Aorta (tissue), 5 donors: ENCODE data around the gene COBLL1. TPM values are rescaled to one million over a fixed set of nuclear protein-coding genes. Genes with fewer than 3 reads are reported as not detected.
"Not testable (repeated sequence)": the region's sequence is repeated elsewhere in the genome, so short reads cannot be mapped to it uniquely, and the experiment has no call there.

Source experiments
- ATAC-seq: fragments of 200-7000 bp; cut with Tn5 transposase; one replicate; pipeline ENCODE4 v1.9.1; 2022; ENCODE audit warnings: moderate library complexity; ENCODE audit not compliant: low FRiP score
- DNase-seq, 2 donors: peaks; one replicate each; pipeline ENCODE4 v3.0.0-alpha.2; 2020
- H3K27ac ChIP-seq, 2 donors: one replicate each; pipeline ENCODE4 v1.5.1; 2013; ENCODE audit warnings: low read length in 2 of 2, mild to moderate bottlenecking in 2 of 2, moderate library complexity in 2 of 2, control low read depth in 1 of 2, inconsistent platforms in 1 of 2, low read depth in 1 of 2
- H3K27me3 ChIP-seq, 2 donors: one replicate each; pipeline ENCODE4 v1.6.1; 2013; ENCODE audit warnings: control low read depth in 1 of 2, low read length in 1 of 2, mild to moderate bottlenecking in 1 of 2, moderate library complexity in 1 of 2; ENCODE audit not compliant: insufficient read depth in 2 of 2, control insufficient read depth in 1 of 2
- H3K36me3 ChIP-seq, 2 donors: one replicate each; pipeline ENCODE4 v1.6.1; 2013; ENCODE audit warnings: control low read depth in 1 of 2, low read length in 1 of 2, mild to moderate bottlenecking in 1 of 2; ENCODE audit not compliant: insufficient read depth in 2 of 2, control insufficient read depth in 1 of 2
- H3K4me1 ChIP-seq, 2 donors: one replicate each; pipeline ENCODE4 v1.6.1; 2013; ENCODE audit warnings: low read length in 2 of 2, control low read depth in 1 of 2, mild to moderate bottlenecking in 1 of 2, moderate library complexity in 1 of 2; ENCODE audit not compliant: insufficient read depth in 2 of 2, control insufficient read depth in 1 of 2
- H3K4me3 ChIP-seq, 2 donors: one replicate each; pipeline ENCODE4 v1.5.1; 2013; ENCODE audit warnings: low read length in 2 of 2, control low read depth in 1 of 2, mild to moderate bottlenecking in 1 of 2
- H3K9me3 ChIP-seq: one replicate; pipeline ENCODE4 v1.6.1; 2013; ENCODE audit warnings: mild to moderate bottlenecking, low read length; ENCODE audit not compliant: control insufficient read depth
- WGBS, 2 donors: extraction: QIAGEN DNeasy Blood & Tissue Kit; methylation state at CpG; one replicate each; pipeline ENCODE4 v1.1.7; 2013; 5-methylcytosine and 5-hydroxymethylcytosine counted together
- intact Hi-C, 2 donors: fragments of 100-400 bp; cut with DNase I; formaldehyde crosslinking; loops; one replicate each; pipeline versions ENCODE4 v1.14.2 to v1.15.0; 2022
- polyA plus RNA-seq, 2 donors: library from polyadenylated mRNA; stranded (reverse); fragments of 200-250 nt; gene quantifications; one replicate each; pipeline ENCODE4 v1.2.3, GENCODE V29; 2013
- total RNA-seq, 2 donors: library from RNA; stranded (reverse); fragmentation: NEBNext Ultra II Directional; extraction: Animal tissue kit (Norgen Biotek cat#: 25700); gene quantifications; one replicate each; pipeline ENCODE4 v1.2.1, GENCODE V29; 2021
- donor health status: healthy with polysubstance abuse.
- donor health status: Bipolar disorder and iron deficiency.
- donor health status: DM: no; HTN: no; CAD: no.
- donor health status: DM: no; HTN: no; CAD: no.
- donor health status: DM: yes; HTN: yes; CAD: no.

COBLL1 gene
- total and polyA plus RNA-seq, 4 donors: 20.2 to 101 (median 42.8) TPM

DNA sequence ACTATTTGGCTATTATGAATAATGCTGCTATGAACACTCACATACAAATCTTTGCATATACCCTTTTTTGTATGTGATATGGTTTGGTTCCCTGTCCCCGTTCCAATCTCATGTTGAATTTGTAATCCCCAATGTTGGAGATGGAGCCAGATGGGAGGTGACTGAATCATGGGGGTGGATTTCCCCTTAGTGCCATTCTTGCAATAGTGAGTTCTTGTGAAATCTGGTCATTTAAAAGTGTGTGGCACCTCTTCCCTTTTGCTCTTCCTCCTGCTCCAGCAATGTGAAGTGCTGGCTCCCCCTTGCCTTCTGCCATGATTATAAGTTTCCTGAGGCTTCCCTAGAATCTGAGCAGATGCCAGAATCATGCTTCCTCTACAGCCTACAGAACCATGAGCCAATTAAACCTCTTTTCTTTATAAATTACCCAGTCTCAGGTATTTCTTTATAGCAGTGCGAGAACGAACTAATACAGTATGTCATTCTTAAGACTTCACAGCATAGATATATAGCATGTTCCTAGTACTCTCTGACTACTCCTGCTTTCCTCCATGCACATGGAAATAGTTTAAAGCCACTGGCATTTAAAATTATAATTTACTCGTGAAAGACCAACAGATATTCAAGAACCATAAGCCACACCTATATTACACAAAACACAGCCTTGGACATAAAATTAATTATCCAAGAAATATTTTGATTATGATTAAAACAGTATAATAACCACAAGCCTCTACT is 75.2 kb downstream of the COBLL1 start:
- Histone ChIP-seq H3K9me3 (no peaks in the 10 kb centered on the region), H3K36me3 (no peaks in the 10 kb centered on the region), H3K4me1 (peaks cover 2 to 3% of the 10 kb centered on the region in 2 donors), H3K27me3 (no peaks in the 10 kb centered on the region), H3K27ac (no peak overlapping the region), H3K4me3 (no peak overlapping the region)
- no peak for DNase-seq
- 93 to 96% methylated on average over 4 of the region's 4 CpGs for WGBS, 2 donors
- intact Hi-C loops: no loop called here
- no peak for ATAC-seq

DNA sequence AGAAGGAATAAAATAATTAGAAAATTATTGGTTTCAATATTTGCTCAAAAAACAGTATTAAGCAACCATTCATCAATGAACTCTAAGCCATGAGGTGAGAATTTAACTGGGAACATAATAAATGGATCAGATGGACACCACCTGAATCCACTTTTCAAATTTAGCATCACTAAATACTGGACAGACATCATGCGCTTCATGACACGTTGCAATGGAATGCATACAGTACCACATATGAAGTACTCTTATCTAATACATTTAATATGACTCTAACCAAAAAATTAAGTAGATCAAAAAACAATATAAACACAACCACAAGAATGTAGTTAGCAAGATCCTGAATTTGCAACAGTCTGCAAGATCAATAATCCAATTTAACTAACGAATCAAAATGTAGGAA is 76.6 kb downstream of the COBLL1 start:
- no peaks in the 10 kb centered on the region for H3K36me3 ChIP-seq
- H3K4me3 ChIP-seq: no peak overlapping the region
- H3K27ac ChIP-seq: no peak overlapping the region
- 86 to 92% methylated on average over 3 of the region's 3 CpGs for WGBS, 2 donors
- no peak for DNase-seq
- intact Hi-C loops: no loop called here
- peaks cover 2 to 4% of the 10 kb centered on the region in 2 donors for H3K4me1 ChIP-seq
- H3K9me3 ChIP-seq: no peaks in the 10 kb centered on the region
- ATAC-seq: no peak
- no peaks in the 10 kb centered on the region for H3K27me3 ChIP-seq

GRCh38 chr2:164764474-164764873 is 77.1 kb downstream of the COBLL1 start:
- peaks cover 2 to 6% of the 10 kb centered on the region in 2 donors for H3K4me1 ChIP-seq
- no peak overlapping the region for H3K27ac ChIP-seq
- no peak for ATAC-seq
- no peaks in the 10 kb centered on the region for H3K36me3 ChIP-seq
- WGBS, 2 donors: 88 to 97% methylated on average over 1 of the region's 1 CpG
- no peak overlapping the region for H3K4me3 ChIP-seq
- H3K27me3 ChIP-seq: no peaks in the 10 kb centered on the region
- no peaks in the 10 kb centered on the region for H3K9me3 ChIP-seq
- intact Hi-C loops: no loop called here
- DNase-seq: no peak

DNA sequence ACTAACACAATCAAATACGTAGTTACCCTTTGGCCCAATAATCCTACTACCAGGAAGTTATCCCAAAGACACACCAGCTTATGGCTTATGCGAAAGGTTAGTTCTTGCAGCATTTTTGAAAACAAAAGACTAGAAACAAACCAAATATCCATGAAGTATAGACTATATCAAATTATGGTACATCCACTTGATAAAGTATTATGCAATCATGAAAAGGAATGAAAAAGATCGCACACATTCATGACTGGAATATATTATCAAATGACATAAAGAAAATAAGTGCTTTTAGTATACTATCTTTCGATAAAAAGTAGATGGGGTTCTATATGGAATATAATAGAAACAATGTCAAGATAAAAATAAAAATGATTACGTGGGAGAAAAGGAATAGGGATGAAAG is 78.2 kb downstream of the COBLL1 start:
- H3K36me3 ChIP-seq: no peaks in the 10 kb centered on the region
- ATAC-seq: no peak
- no peaks in the 10 kb centered on the region for H3K9me3 ChIP-seq
- no peak overlapping the region for H3K27ac ChIP-seq
- peaks cover 2 to 6% of the 10 kb centered on the region in 2 donors for H3K4me1 ChIP-seq
- no peak for DNase-seq
- intact Hi-C loops: no loop called here
- 93 to 97% methylated on average over 5 of the region's 5 CpGs for WGBS, 2 donors
- no peak overlapping the region for H3K4me3 ChIP-seq
- H3K27me3 ChIP-seq: no peaks in the 10 kb centered on the region

GRCh38 chr2:164761737-164762460 is 79.7 kb downstream of the COBLL1 start:
- intact Hi-C loops: no loop called here
- Histone ChIP-seq H3K36me3 (no peaks in the 10 kb centered on the region), H3K27me3 (no peaks in the 10 kb centered on the region), H3K27ac (no peak overlapping the region), H3K9me3 (no peaks in the 10 kb centered on the region), H3K4me1 (peaks cover 2 to 6% of the 10 kb centered on the region in 2 donors), H3K4me3 (no peak overlapping the region)
- 82 to 86% methylated on average over 1 of the region's 1 CpG for WGBS, 2 donors
- ATAC-seq: no peak
- no peak for DNase-seq

DNA sequence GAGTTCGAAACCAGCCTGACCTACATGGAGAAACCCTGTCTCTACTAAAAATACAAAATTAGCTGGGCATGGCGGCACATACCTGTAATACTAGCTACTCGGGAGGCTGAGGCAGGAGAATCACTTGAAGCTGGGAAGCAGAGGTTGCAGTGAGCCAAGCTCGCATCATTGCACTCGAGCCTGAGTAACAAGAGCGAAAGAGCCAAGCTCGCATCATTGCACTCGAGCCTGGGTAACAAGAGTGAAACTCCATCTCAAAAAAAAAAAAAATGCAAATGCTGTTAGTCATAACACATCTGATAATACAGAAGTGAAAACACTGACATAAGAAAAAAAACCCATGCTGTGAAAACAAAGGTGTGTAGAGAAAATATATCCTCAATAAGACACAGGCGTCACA is 80.4 kb downstream of the COBLL1 start:
- H3K27ac ChIP-seq, H3K27me3 ChIP-seq, H3K9me3 ChIP-seq, DNase-seq, H3K4me1 ChIP-seq, intact Hi-C loops, H3K4me3 ChIP-seq, H3K36me3 ChIP-seq, ATAC-seq: not testable (repeated sequence)
- WGBS, 2 donors: 85 to 89% methylated on average over 9 of the region's 9 CpGs

GRCh38 chr2:164760179-164760578 is 81.4 kb downstream of the COBLL1 start:
- intact Hi-C loops: no loop called here
- no peak overlapping the region for H3K27ac ChIP-seq
- WGBS, 2 donors: 39 to 84% methylated on average over 2 of the region's 2 CpGs

GRCh38 chr2:164757934-164758695 is 83.5 kb downstream of the COBLL1 start:
- Histone ChIP-seq H3K4me1 (peaks cover 2 to 3% of the 10 kb centered on the region in 2 donors), H3K36me3 (no peaks in the 10 kb centered on the region), H3K9me3 (no peaks in the 10 kb centered on the region), H3K27ac (no peak overlapping the region), H3K27me3 (no peaks in the 10 kb centered on the region), H3K4me3 (no peak overlapping the region)
- 40 to 43% methylated on average over 2 of the region's 2 CpGs for WGBS, 2 donors
- DNase-seq (no peak), ATAC-seq (no peak)
- intact Hi-C loops: no loop called here

More at GRCh38 chr2:164760179-164760578, 81.4 kb downstream of the COBLL1 start:
- Histone ChIP-seq H3K4me3 (no peak overlapping the region), H3K36me3 (no peaks in the 10 kb centered on the region), H3K4me1 (peaks cover 0 to 6% of the 10 kb centered on the region in 2 donors), H3K27me3 (no peaks in the 10 kb centered on the region), H3K9me3 (no peaks in the 10 kb centered on the region)
- ATAC-seq (no peak), DNase-seq (no peak)
